Embryonic facial prominence (tissue), 1 donor: Measurements from ENCODE around the gene MRPS35.

Source experiments
- DNase-seq: peaks from one replicate; pipeline ENCODE4 v3.0.0-alpha.2; 2016; ENCODE audit errors: extremely low spot score

MRPS35 gene

DNA sequence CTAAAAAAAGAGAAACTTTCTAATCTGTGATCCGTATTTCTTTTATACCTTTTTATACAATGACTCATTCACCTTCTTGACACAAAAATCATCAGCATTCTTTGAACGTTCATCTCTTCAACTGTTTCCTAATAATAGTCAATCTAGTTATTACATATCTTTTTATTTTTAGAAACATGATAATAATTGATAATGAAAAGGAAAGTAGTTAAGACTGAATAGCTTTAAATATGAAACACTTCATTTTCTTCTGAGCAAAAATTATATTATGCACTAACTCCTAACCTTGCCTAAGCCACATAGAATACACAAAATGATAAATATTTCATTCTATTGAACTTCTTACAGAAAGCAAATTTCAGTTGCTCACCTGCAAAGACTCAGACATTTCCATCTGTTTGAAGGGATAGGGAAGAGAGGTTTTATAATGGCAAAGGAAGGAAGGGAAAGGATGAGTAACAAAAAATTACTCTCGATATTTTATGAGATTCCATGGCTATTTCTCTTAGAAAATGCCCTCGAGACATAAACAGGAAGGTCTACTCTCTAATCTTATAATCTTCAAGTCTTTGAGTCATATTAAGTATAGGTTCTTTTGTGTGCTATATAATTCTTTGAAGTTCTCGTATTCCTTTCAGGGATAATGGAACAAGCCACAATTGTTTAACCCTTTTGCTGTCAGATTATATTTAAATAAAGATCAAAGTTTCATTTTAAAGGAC, 61.9 kb downstream of the MRPS35 start:
- DNase-seq, result no peak

DNA sequence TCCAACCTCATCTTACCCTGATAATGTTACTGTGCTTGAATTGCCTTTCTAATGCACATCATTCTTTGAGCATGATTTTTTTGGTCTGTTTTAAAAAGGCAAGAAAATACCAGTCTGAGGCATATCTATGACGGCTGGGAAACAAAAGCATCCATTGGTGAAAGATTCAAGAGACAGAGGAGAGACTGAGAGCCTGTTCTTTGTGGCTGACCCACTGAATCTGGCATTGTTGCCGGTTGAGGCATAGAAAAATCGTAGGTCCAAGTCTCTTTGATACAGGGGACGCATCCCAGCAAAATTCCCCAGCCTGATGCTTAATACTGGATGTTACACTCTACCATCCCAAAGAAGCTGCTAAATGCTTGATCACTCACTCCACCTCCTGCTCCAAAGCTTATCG, 66.5 kb downstream of the MRPS35 start:
- DNase-seq, result no peak

DNA sequence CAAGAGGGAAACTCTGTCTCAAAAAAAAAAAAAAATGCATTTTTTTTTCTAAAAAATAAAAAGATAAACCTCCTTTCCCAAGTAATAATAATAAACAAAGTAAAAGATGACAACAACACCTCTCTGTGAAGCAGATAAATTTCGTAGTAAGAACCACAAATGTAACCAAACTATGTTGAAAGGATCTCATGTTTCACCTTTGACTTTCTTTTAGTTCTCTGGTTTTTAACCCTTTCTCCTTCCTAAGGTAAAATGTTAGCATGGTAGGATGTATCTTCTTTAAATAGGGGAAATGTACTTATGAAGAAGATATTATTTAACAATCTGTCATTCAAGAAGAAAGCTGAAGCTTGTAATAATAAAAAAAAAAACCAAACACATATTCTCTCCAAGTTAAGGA, 67.6 kb downstream of the MRPS35 start:
- no peak for DNase-seq

DNA sequence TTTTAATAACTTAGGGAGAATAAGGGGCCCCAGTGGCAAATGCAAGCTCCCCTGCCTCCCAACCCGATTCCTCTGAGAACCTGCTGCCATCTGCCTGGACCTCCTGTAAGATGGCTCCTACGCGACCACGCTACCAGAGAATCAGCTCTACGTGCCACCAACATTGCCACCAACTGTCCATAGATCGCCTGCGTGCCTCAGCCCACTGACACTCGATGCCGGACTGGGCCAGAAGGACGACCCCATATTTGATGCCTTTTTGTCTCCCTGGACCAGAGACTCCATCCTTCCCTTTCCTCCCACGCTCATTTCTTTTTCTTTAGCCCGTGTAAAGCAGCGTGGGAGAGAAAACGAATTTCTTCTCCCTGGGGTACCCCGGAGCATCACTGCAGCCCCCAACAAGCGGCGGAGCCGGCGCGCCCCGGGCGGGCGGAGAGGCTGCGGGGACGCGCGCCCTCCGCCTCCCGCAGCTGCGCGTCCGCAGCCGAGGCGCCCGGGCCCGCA, 68.8 kb downstream of the MRPS35 start:
- no peak for DNase-seq

DNA sequence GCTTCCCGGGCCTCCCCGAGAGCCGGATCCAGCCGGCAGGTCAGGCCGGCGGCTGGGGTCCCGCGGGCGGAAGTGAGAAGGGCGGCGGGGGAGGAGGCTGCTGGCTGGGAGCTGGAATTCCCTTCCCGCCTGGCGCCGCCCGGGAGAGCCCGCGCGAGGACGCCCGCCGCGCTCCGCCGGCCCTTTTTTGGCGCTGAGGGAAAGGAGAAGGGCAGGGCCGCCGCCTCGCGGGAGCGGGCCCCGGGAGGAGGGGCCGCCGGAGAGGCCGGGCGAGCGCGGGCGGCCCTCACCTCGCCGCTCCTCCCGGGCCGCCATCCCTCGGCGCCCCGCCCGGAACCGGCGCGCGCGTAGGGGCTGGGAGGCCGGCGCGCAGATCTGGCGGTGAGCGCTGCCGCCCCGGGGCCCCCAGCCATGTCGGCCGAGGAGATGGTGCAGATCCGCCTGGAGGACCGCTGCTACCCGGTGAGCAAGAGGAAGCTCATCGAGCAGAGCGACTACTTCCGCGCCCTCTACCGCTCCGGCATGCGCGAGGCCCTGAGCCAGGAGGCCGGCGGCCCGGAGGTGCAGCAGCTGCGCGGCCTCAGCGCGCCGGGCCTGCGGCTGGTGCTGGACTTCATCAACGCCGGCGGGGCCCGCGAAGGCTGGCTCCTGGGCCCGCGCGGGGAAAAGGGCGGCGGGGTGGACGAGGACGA, 69.4 kb downstream of the MRPS35 start, which contains the start of the genes KLHL42 and MANSC4:
KLHL42 (plus strand) TSS at position 314 of the 692 bp plus-strand sequence; CDS start at position 412, 98 bp downstream.
MANSC4 (minus strand) TSS at position 317 of the 692 bp plus-strand sequence. CDS start 8,960 bp downstream, outside the sequence.
- no peak for DNase-seq

DNA sequence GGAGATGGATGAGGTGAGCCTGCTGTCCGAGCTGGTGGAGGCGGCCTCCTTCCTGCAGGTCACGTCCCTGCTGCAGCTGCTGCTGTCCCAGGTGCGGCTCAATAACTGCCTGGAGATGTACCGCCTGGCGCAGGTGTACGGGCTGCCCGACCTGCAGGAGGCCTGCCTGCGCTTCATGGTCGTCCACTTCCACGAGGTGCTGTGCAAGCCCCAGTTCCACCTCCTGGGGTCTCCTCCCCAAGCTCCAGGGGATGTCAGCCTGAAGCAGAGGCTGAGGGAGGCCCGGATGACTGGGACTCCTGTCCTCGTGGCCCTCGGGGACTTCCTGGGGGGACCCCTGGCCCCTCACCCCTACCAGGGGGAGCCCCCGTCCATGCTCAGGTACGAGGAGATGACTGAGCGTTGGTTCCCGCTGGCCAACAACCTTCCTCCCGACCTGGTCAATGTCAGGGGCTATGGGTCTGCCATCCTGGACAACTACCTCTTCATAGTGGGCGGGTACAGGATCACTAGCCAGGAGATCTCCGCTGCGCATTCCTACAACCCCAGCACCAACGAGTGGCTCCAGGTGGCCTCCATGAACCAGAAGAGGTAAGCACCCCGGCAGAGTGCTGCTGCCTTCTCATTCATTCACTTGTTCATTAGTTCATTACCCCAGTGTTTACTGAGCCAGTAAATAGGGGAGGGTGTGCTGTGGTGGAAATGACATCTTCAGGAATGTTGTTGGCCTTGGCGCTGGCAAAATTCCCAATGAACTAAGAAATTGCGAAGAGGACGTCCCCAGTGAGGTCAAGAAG, 70.2 kb downstream of the MRPS35 start:
- DNase-seq, result no peak

DNA sequence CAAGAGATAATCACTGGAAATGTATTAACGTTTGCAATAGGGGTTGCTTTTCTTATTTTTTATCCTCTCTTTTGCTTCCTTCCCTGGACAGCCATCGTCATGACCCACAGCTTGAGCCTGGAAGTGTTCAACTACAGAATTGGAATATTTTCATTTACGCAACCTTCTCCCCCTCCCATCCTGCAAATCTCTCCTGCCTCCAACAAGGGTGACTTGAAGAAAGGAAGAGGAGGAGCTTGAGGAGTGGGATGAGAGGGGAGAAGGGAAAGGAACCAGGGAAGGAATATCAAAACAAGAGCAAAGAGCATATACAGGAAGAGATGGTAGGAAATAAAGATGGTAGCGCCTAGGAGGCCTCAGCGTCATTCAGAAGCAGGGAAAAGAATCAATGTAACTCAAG, 71.0 kb downstream of the MRPS35 start:
- DNase-seq, result no peak

DNA sequence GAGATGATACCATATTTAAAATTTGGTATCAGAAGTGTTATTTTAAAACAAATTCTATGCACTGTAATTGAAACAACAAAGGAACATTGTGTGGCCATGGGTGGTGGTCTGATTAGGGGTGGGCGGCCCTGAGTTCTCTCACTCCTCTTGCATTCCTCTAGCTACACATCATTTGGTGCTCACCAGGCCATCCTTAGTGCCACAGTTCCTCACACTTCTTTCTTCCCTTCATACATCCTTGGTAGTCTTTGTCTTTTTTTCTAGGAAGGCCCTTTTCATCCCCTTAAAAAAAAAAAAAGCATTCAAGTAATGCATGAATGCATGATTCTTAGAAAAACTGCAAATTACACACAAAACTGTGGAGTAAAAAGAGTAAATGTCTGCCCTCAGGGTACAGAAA, 71.8 kb downstream of the MRPS35 start:
- no peak for DNase-seq

DNA sequence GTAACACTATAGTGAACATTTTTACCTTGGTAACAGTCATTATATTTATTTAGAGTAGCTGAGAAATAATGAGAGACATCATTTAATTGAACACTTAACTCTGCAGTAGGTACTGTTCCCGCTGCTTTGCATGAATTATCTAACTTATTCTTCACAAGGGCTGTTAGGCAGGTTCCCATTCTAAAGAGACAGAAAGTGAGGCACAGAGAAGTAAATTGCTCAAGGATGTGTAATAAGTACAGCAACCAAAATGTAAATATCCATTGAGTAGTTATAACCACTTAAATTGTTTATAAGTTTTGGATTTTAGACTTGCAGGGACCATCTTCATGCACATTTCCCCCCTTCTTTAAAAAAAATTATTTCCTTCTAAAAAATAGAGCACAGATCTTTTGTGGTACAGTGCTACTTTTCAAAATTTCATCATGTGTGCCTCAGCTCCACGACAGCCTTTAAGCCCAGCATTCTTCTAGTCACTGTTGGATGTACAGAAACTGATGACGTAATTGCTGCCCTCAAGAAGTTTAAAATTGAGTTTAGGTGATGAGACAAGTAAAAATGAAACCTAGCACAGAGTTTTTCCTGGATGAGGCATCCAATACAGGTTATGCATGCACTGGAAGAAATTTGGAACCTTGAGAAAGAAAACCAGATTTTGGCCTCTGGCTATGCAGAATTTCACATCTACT, 75.4 kb downstream of the MRPS35 start:
- DNase-seq, result no peak

DNA sequence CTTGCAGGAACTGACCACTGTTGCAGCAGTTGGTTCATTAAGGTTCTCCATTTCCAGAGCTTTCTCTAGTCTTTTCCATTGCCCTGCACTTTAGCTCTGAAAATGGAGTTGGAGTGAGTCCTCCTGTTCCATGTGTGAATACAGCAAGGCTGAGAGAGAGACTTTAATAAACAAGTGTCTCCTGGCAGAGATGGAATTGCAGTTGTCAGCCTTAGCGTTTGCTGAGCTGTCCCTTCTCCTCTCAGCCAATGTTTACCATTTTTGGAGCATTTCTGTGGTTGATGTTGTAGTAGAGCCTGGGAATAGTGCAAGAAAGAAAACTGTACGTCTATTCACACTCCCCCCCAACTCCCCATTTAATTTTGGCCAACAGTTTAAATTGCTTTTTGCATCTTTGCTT, 76.9 kb downstream of the MRPS35 start:
- no peak for DNase-seq

DNA sequence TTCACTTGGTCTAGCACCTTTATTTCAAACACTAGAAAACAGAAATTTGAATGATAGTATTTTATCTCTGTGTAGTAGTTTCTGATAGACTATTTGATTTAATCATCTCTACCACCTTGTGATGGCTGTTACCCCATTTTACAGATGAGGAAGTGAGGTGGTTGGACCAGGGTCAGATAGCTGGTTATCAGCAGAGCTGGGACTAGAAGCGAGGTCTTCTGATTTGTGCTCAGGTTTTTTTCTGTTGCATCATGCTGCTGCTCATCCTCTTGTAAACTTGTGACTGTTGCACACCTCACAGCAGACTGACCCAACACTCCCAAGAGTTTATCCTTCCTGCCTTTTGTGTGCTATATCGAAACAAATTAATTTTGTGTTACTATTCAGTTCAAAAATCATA, 79.5 kb downstream of the MRPS35 start:
- no peak for DNase-seq

DNA sequence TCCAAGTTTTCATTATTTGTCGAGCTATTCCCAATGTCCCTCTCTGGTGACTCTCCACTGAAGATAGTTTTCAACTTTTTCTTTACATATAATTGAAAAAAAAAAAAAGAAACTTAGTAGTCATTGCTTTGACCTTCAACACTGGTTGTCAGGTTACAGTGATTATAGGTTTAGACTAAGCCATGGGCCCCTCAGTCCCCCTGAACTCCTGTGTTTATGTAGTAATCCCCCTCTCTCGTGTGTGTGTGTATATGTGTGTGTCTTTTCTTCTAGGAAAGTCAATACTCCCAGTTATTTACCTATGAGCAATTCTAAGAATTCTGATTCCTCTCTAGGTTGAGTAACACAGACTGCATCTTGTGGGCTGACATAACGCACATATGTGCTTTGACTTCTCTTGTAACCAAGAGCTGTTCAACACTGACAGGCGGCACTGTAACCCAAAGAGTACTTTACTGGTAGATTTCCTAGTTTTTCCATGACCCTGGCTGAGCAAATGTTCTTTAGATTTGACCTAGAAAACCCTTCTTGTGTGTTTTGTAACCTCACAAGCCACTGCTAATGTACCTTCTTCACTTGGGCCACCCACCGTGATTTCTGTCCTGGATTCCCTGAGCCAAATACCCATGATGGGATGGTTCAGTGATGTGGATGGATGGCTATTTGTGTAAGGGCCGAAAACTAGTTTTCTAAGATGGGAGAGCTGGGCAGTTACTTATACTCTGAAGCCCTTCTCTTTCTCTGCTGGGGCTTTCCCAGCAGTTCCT, 84.4 kb downstream of the MRPS35 start:
- DNase-seq, result no peak

DNA sequence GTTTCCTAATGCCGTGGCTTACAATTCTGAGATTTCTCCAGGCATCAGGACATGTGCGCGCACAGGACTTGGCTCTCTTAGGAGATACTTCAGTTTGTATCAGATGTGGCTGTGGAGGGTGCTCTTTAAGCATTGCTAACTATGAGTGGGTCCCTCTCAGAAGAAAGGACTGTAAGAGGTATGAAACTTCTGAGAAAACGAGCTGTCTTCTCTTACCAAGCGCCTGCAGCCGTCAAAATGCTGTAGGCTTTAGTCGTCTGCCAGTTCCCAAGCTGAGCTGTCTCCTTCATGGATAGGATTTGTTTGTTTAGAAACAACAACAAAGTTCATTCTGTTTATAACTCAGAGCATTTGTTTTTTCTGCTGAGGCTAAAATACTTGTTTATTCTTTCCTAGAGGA, 85.5 kb downstream of the MRPS35 start:
- no peak for DNase-seq

DNA sequence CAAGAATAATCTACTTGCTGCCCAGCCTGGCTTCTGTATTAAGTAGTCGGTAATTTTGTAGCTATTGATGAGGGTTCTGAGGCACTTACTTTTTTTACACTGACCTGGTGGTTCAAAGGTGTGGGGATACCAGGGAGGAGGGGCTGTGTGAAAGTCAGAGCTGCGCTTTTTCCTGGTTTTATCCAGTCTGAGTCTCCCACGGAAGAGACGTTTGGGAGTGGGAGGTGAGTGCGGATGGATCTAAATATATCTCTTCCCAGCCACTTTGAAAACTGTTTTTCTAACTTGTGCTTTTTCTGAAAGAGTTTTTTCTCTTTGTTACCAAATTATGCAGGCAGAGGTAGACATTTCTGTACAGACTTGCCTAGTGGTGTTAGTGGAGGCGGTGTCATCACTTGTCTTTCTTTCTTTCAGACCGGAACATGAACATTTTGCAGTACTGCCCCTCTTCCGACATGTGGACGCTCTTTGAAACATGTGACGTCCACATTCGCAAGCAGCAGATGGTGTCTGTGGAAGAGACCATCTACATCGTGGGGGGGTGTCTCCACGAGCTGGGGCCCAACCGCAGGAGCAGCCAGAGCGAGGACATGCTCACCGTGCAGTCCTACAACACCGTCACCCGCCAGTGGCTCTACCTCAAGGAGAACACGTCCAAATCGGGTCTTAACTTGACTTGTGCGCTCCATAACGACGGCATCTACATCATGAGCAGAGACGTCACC, 86.8 kb downstream of the MRPS35 start:
- DNase-seq, result no peak

DNA sequence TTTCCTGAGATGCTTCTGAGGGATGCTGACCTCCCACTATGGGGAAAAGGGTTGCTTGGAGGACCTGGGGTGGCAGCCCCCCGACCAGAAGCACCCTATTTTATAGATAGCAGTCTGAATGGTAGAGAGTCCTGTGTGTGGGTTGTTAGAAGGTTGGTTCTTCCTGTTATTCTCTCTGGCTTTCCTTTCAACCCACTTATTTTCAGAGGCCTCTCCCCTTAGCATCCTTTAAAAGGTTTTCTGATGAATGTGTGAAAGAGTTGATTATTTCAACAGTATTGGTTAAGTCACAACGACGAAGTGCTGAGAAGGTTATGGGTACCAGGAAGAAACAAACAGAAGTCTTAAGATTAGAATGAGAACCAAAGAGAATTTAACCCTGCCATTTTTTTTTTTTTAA, 90.2 kb downstream of the MRPS35 start:
- DNase-seq, result no peak

DNA sequence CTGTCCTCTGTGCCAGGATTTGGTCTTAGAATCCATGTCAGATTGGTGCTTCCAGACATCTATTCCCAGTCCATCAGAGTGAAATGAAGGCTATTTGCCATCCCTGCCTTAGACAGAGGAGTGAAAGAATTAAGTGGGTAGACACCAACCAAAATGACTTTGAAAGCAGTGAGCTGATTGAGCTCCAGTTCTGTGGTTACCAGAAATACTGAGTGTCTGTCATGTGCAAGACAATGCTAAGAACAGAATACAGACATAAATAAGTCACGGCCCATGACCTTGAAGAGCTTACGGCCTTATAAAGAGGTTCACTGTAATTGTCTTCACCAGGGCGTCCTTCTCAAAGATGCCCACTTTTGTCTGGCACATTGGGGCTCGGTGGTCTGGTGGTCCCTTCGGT, 91.0 kb downstream of the MRPS35 start:
- no peak for DNase-seq

DNA sequence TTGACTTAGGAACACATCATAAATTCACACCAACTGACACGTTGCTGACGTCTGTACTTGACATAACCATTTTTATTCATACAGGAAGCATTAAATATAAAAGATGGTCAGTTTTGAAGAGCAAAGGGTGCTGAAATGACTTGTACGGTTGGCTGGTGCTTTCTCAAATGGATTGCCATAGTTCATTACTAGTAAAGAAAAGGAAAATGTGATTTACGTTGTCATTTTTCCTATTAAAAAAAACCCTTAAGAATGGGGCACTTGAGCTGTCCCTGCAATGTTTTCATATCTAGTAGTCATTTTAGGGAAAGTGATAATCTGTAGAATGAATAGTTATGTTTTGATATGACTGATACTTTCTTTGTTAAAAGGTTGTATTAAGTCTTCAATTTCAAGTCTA, 91.9 kb downstream of the MRPS35 start:
- no peak for DNase-seq

DNA sequence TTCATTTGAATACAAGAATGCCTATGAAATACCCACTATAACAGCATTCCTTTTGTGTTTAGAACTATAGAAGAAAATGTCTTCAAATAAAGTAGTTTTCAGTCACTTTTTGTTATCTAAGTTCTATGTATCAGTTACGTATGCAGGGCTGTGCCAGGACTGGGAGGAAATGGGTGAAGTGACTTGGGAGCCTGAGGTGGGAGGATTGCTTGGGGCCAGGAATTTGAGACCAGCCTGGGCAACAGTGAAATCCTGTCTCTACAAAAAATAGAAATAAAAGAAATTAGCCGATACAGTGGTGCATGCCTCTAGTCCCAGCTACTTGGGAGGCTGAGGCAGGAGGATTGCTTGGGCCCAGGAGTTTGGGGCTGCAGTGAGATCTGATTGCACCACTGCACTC, 92.3 kb downstream of the MRPS35 start:
- DNase-seq, result no peak

DNA sequence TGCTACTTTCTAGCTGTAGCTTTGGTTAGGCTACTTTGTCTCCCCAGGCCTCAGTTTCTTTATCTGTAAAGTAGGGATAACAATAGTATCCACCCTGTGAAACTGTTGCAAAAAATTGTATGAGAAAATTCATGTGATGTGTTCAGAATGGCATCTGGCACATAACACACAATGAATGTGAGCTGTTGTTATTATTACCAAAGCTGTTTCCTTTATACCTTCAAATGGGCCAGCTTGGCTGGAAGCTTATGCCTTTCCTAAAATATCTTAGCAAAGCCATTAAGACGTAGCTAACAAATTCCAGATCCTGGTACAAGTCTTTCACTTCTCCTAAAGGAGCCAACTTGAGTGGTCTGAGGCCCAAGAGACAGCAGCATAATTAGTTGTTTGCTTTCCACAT, 94.6 kb downstream of the MRPS35 start:
- DNase-seq, result no peak
